ELR (cell line): ENCODE data around the gene PDAP1.
"Not testable (repeated sequence)": the region's sequence is repeated elsewhere in the genome, so short reads cannot be mapped to it uniquely, and the experiment has no call there.

ENCODE experiments used
- DNase-seq: peaks from one replicate; pipeline ENCODE4 v3.0.0-alpha.2; 2015; ENCODE audit warnings: low read depth

Gene PDAP1

GRCh38 chr7:99396418-99397296, 11.7 kb downstream of the PDAP1 start:
- DNase-seq, result no peak

- peak; percentile 30 for DNase-seq
Measured at GRCh38 chr7:99395616-99396327, 12.6 kb downstream of the PDAP1 start.

GRCh38 chr7:99394188-99394502, 14.3 kb downstream of the PDAP1 start:
- DNase-seq, result no peak

- no peak for DNase-seq
Measured at GRCh38 chr7:99393355-99394187, 14.8 kb downstream of the PDAP1 start.

GRCh38 chr7:99392659-99393354, 15.6 kb downstream of the PDAP1 start:
- DNase-seq, result no peak

GRCh38 chr7:99392046-99392445, 16.4 kb downstream of the PDAP1 start:
- DNase-seq, result no peak

- no peak for DNase-seq
Measured at GRCh38 chr7:99390941-99391602, 17.3 kb downstream of the PDAP1 start.

GRCh38 chr7:99389772-99390171, 18.6 kb downstream of the PDAP1 start:
- DNase-seq, result no peak

GRCh38 chr7:99387912-99388311, 20.5 kb downstream of the PDAP1 start:
- no peak for DNase-seq

- not testable (repeated sequence) for DNase-seq
Measured at GRCh38 chr7:99387239-99387635, 21.2 kb downstream of the PDAP1 start.

- DNase-seq, result peak; percentile 69
Measured at GRCh38 chr7:99386584-99387238, 21.7 kb downstream of the PDAP1 start.

GRCh38 chr7:99385564-99385963, 22.8 kb downstream of the PDAP1 start:
- DNase-seq, result no peak

GRCh38 chr7:99384523-99384922, 23.9 kb downstream of the PDAP1 start:
- no peak for DNase-seq

GRCh38 chr7:99383791-99384370, 24.5 kb downstream of the PDAP1 start:
- DNase-seq, result no peak

- no peak for DNase-seq
Measured at GRCh38 chr7:99383203-99383602, 25.2 kb downstream of the PDAP1 start.

GRCh38 chr7:99381664-99382075, 26.7 kb downstream of the PDAP1 start:
- no peak for DNase-seq

- DNase-seq, result no peak
Measured at GRCh38 chr7:99380823-99381663, 27.4 kb downstream of the PDAP1 start.

GRCh38 chr7:99380032-99380822, 28.2 kb downstream of the PDAP1 start:
- peak; percentile 38 for DNase-seq

GRCh38 chr7:99379693-99380031, 28.7 kb downstream of the PDAP1 start:
- DNase-seq, result not testable (repeated sequence)
